ENCODE data around the gene ATP1B3. TPM values are rescaled to one million over a fixed set of nuclear protein-coding genes. Genes with fewer than 3 reads are reported as not detected.

The ATP1B3 gene
- polyA plus RNA-seq, 4 donors = 174 to 406 (median 258) TPM

DNA sequence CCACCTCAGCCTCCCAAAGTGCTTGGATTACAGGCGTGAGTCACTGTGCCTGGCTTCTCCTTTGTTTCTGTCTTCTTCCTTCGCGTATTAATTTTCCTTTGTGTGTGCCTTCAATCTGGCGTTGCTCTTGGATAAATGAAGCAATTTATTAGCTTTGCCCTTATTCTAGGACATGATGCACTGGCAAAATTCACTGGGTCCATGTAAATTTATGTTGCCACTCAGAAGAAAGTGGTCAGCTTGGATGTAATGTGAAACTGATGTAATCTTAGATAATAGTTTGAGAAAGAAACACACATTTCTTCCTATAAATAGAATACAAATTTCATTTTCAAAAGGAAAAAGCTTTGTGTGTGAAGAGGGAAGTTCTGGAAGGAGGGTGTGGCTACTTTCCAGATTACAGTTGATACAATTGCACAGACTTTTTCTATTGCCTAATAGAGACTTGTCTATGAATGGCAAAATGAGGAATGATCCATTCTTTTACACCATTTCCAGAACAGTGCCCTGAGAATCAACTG, 23.3 kb upstream of the ATP1B3 start:
- Histone ChIP-seq H3K27ac (ENCODE audit: low read depth in 1 of 3, low read length in 2 of 3) (no peak overlapping the region), H3K27me3 (ENCODE audit: control insufficient read depth in 3 of 3, insufficient read depth in 3 of 3, low read length in 3 of 3) (no peaks in the 10 kb centered on the region), H3K4me3 (ENCODE audit: low read depth in 1 of 3, low read length in 3 of 3) (no peak overlapping the region), H3K9me3 (ENCODE audit: control insufficient read depth in 2 of 2, insufficient read depth in 1 of 2, low read depth in 1 of 2, low read length in 1 of 2) (no peaks in the 10 kb centered on the region), H3K4me1 (ENCODE audit: control insufficient read depth in 3 of 3, insufficient read depth in 2 of 3, low read depth in 1 of 3, low read length in 2 of 3) (no peaks in the 10 kb centered on the region), H3K36me3 (ENCODE audit: control insufficient read depth in 3 of 3, insufficient read depth in 2 of 3, low read depth in 1 of 3, low read length in 3 of 3) (no peaks in the 10 kb centered on the region)
- FAIRE-seq = no peak
- WGBS, 3 donors = 72 to 78% (median 73%) methylated on average over 4 of the region's 4 CpGs
- DNase-seq = peak in 1 of 2 donors; percentile 32

DNA sequence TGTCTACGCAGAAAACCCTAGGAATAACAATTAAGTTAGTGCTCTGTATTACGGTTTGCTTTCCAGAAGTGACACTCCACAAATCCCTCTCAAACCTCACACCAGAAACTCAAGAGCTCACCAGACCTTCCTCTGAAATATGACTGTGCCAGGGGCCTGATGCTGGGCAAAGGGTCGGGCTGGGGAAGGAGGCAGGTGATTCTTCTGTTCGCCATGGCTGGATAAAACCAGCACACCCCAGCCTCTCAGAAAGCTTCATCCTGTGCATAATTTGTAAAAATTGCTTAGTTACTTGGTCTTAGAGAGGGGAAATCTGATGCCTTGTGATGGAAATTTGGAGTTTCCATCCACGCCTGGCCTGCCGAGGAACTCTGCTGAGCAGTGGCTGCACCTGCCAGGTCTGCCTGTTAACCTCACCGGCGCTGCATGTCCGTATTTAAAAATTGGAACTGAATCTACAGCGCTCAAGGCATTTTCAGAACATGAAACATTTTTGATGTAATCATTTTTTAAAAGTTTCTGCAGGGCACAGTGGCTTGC, 22.7 kb upstream of the ATP1B3 start:
- H3K4me1 ChIP-seq (ENCODE audit: control insufficient read depth in 3 of 3, insufficient read depth in 2 of 3, low read depth in 1 of 3, low read length in 2 of 3) = no peaks in the 10 kb centered on the region
- H3K36me3 ChIP-seq (ENCODE audit: control insufficient read depth in 3 of 3, insufficient read depth in 2 of 3, low read depth in 1 of 3, low read length in 3 of 3) = no peaks in the 10 kb centered on the region
- no peaks in the 10 kb centered on the region for H3K27me3 ChIP-seq (ENCODE audit: control insufficient read depth in 3 of 3, insufficient read depth in 3 of 3, low read length in 3 of 3)
- DNase-seq (no peak), FAIRE-seq (no peak)
- no peaks in the 10 kb centered on the region for H3K9me3 ChIP-seq (ENCODE audit: control insufficient read depth in 2 of 2, insufficient read depth in 1 of 2, low read depth in 1 of 2, low read length in 1 of 2)
- H3K4me3 ChIP-seq (ENCODE audit: low read depth in 1 of 3, low read length in 3 of 3) = no peak overlapping the region
- H3K27ac ChIP-seq (ENCODE audit: low read depth in 1 of 3, low read length in 2 of 3) = no peak overlapping the region
- WGBS, 3 donors = 78 to 91% (median 79%) methylated on average over 10 of the region's 10 CpGs

DNA sequence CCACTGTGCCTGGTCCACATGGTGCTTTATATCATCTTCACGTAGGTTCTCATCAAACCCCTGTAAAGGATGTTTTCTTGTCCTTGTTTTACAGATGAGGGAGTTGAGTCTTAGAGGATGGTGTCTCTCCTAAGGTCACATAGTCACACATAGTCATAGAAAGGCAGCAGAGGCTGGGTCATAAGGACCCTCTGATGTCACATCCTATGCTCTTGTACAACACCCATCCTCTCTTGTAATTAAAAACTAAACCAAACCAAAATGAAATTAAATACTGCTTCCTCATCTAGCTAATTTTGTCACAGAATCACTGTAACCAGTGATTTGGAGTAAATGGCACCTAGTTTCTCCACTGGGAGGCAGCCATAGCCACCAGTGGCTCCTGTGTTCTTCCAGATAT, 21.8 kb upstream of the ATP1B3 start:
- DNase-seq (no peak), FAIRE-seq (no peak)
- no peak overlapping the region for H3K27ac ChIP-seq (ENCODE audit: low read depth in 1 of 3, low read length in 2 of 3)
- H3K36me3 ChIP-seq (ENCODE audit: control insufficient read depth in 3 of 3, insufficient read depth in 2 of 3, low read depth in 1 of 3, low read length in 3 of 3) = no peaks in the 10 kb centered on the region
- no peak overlapping the region for H3K4me3 ChIP-seq (ENCODE audit: low read depth in 1 of 3, low read length in 3 of 3)
- WGBS, 3 donors = 85 to 94% (median 86%) methylated on average over 1 of the region's 1 CpG
- H3K27me3 ChIP-seq (ENCODE audit: control insufficient read depth in 3 of 3, insufficient read depth in 3 of 3, low read length in 3 of 3) = no peaks in the 10 kb centered on the region
- no peaks in the 10 kb centered on the region for H3K9me3 ChIP-seq (ENCODE audit: control insufficient read depth in 2 of 2, insufficient read depth in 1 of 2, low read depth in 1 of 2, low read length in 1 of 2)
- no peaks in the 10 kb centered on the region for H3K4me1 ChIP-seq (ENCODE audit: control insufficient read depth in 3 of 3, insufficient read depth in 2 of 3, low read depth in 1 of 3, low read length in 2 of 3)

DNA sequence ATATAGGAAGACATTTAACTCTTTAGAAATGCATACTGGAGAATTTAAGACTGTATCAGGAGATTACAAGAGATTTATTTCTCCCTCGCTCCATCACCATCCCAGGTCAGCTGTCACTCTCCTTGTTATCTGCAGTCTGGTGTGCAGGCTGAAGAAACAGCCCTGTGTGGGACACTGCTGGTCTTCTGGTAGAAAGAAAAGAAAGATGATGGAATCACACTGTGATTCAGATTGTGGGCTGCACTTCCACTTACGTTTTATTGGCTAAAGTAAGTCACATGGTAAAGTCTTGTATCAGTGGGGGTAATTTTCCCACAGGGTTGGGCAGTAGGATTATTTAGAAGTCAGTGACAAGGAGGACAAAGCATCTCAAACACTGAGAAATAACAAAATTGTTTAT, 18.1 kb upstream of the ATP1B3 start:
- 84 to 88% (median 85%) methylated on average over 2 of the region's 2 CpGs for WGBS, 3 donors
- H3K9me3 ChIP-seq (ENCODE audit: control insufficient read depth in 2 of 2, insufficient read depth in 1 of 2, low read depth in 1 of 2, low read length in 1 of 2) = no peaks in the 10 kb centered on the region
- FAIRE-seq = no peak

DNA sequence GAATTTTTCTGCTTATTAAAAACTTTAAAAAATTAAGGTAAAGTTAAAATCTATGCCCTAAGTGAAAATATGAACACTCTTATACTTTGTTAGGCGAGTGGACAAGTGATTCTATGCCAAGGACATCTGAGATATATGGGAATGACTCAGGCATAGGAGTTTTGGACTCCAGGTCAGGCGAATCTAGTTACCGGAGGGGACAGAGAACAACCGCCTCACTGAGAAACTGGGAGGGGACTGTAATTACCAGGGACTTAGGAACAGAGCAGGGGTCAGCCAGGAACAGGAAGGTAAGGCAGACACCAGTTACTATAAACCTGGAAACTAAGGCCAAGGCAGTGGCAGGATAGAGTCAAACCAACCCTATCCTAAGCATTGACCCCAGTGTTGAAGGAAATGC, 16.8 kb upstream of the ATP1B3 start:
- no peaks in the 10 kb centered on the region for H3K9me3 ChIP-seq (ENCODE audit: control insufficient read depth in 2 of 2, insufficient read depth in 1 of 2, low read depth in 1 of 2, low read length in 1 of 2)
- no peaks in the 10 kb centered on the region for H3K27me3 ChIP-seq (ENCODE audit: control insufficient read depth in 3 of 3, insufficient read depth in 3 of 3, low read length in 3 of 3)
- FAIRE-seq (no peak), DNase-seq (peak; percentile 82 to 95)
- H3K4me1 ChIP-seq (ENCODE audit: control insufficient read depth in 3 of 3, insufficient read depth in 2 of 3, low read depth in 1 of 3, low read length in 2 of 3) = peaks cover 0 to 6% (median 6%) of the 10 kb centered on the region in 3 donors
- peak overlapping the region in 2 of 3 donors; percentile 14 to 51 for H3K27ac ChIP-seq (ENCODE audit: low read depth in 1 of 3, low read length in 2 of 3)
- H3K36me3 ChIP-seq (ENCODE audit: control insufficient read depth in 3 of 3, insufficient read depth in 2 of 3, low read depth in 1 of 3, low read length in 3 of 3) = no peaks in the 10 kb centered on the region
- no peak overlapping the region for H3K4me3 ChIP-seq (ENCODE audit: low read depth in 1 of 3, low read length in 3 of 3)
- 19 to 58% (median 49%) methylated on average over 4 of the region's 4 CpGs for WGBS, 3 donors

More for the DNA sequence above, 18.1 kb upstream of the ATP1B3 start:
- DNase-seq = no peak
- H3K4me3 ChIP-seq (ENCODE audit: low read depth in 1 of 3, low read length in 3 of 3) = no peak overlapping the region
- H3K27me3 ChIP-seq (ENCODE audit: control insufficient read depth in 3 of 3, insufficient read depth in 3 of 3, low read length in 3 of 3) = no peaks in the 10 kb centered on the region
- H3K4me1 ChIP-seq (ENCODE audit: control insufficient read depth in 3 of 3, insufficient read depth in 2 of 3, low read depth in 1 of 3, low read length in 2 of 3) = peaks cover 0 to 6% (median 6%) of the 10 kb centered on the region in 3 donors
- H3K36me3 ChIP-seq (ENCODE audit: control insufficient read depth in 3 of 3, insufficient read depth in 2 of 3, low read depth in 1 of 3, low read length in 3 of 3) = no peaks in the 10 kb centered on the region
- H3K27ac ChIP-seq (ENCODE audit: low read depth in 1 of 3, low read length in 2 of 3) = no peak overlapping the region

DNA sequence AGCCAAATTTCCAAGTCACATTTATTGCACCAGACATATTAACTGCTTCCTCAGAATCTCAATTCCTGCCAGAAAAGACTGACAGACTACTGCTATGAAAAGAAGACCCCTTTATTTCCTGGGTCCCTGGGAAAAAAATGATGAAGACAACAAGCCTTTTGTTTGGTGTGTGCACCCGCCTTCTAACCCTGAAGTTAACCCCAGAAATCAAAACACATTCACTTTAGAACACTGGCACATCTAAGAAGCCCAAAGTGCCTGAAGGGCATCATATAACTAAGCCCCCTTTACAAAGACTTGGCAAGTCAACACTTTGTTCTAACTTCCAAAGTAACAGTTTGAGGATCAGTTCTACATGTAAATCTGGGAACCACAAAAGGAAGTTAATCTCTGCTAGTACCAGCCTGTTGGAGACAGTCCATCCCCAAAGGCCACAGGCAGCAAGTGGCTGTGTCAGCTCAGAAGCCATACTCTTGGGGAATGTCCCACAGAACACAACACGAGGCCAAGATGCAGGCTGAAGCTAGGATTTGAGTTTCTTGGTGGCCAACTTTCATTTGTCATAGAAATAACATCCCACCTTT, 16.3 kb upstream of the ATP1B3 start:
- Histone ChIP-seq H3K36me3 (ENCODE audit: control insufficient read depth in 3 of 3, insufficient read depth in 2 of 3, low read depth in 1 of 3, low read length in 3 of 3) (no peaks in the 10 kb centered on the region), H3K9me3 (ENCODE audit: control insufficient read depth in 2 of 2, insufficient read depth in 1 of 2, low read depth in 1 of 2, low read length in 1 of 2) (no peaks in the 10 kb centered on the region), H3K4me1 (ENCODE audit: control insufficient read depth in 3 of 3, insufficient read depth in 2 of 3, low read depth in 1 of 3, low read length in 2 of 3) (peaks cover 0 to 6% (median 6%) of the 10 kb centered on the region in 3 donors), H3K27me3 (ENCODE audit: control insufficient read depth in 3 of 3, insufficient read depth in 3 of 3, low read length in 3 of 3) (no peaks in the 10 kb centered on the region), H3K4me3 (ENCODE audit: low read depth in 1 of 3, low read length in 3 of 3) (no peak overlapping the region), H3K27ac (ENCODE audit: low read depth in 1 of 3, low read length in 2 of 3) (peak overlapping the region in 2 of 3 donors; percentile 14 to 51)
- DNase-seq = no peak
- WGBS, 3 donors = 78 to 82% (median 81%) methylated on average over 2 of the region's 2 CpGs
- FAIRE-seq = no peak

DNA sequence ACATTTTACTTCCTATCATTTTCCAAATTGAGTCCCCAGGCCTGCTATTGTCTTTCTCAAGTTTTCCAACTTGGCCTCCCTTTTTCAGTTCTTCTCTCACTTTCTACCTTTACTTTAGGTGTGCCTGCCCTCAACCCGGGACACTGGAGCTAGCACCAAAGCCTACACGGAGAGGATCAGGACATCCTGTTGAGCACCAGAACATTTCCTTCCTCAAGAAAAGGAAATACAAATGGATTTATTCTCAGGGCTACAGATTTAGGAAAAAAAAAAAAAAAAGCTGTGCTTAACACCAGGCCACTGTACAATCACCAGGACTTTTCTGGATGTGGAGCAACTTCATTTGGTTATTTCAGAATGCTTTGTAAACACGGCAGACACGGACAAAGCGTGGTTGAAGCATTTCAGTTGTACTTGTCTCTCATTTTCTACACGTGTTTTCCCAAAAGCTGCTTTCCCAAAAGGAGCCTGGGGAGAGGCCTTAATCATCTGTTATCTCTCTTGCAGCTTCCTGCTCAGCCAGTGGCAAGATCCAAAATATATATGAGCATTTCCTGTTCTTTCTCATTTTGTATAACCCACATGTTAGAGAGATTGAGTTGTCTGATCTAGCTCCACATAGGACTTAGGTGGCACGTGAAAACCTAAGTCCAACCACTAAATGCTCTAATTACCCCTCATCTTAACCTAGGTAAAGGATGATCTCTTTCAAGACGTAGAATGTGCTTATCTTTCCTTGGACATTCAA, 15.5 kb upstream of the ATP1B3 start:
- Histone ChIP-seq H3K9me3 (ENCODE audit: control insufficient read depth in 2 of 2, insufficient read depth in 1 of 2, low read depth in 1 of 2, low read length in 1 of 2) (no peaks in the 10 kb centered on the region), H3K36me3 (ENCODE audit: control insufficient read depth in 3 of 3, insufficient read depth in 2 of 3, low read depth in 1 of 3, low read length in 3 of 3) (no peaks in the 10 kb centered on the region), H3K4me1 (ENCODE audit: control insufficient read depth in 3 of 3, insufficient read depth in 2 of 3, low read depth in 1 of 3, low read length in 2 of 3) (peaks cover 0 to 6% (median 6%) of the 10 kb centered on the region in 3 donors), H3K27me3 (ENCODE audit: control insufficient read depth in 3 of 3, insufficient read depth in 3 of 3, low read length in 3 of 3) (no peaks in the 10 kb centered on the region), H3K27ac (ENCODE audit: low read depth in 1 of 3, low read length in 2 of 3) (peak overlapping the region in 1 of 3 donors; percentile 48), H3K4me3 (ENCODE audit: low read depth in 1 of 3, low read length in 3 of 3) (no peak overlapping the region)
- FAIRE-seq (no peak), DNase-seq (no peak)
- 69 to 82% (median 77%) methylated on average over 8 of the region's 8 CpGs for WGBS, 3 donors

DNA sequence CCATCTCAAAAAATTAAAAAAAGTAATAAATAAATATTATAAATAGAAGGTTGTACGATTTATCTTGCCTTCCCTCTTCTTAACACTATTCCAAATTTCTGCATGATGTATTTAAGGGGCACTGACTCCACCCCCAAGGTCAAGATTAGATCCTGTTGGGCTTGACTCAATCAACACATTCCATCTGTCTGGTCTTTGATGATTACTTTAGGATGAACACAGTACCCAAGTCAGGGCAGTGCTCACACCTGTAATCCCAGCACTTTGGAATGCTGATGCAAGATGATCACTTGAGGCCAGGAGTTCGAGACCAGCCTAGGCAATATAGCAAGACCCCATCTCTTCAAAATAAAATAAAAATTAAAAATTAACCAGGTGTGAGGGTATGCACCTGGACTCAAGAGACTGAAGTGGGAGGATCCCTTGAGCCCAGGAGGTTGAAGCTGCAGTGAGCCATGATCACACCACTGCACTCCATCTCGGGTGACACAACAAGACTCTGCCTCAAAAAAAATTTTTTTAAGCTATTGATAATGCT, 14.1 kb upstream of the ATP1B3 start:
- DNase-seq (no peak), FAIRE-seq (no peak)
- Histone ChIP-seq H3K27me3 (ENCODE audit: control insufficient read depth in 3 of 3, insufficient read depth in 3 of 3, low read length in 3 of 3) (no peaks in the 10 kb centered on the region), H3K4me3 (ENCODE audit: low read depth in 1 of 3, low read length in 3 of 3) (no peak overlapping the region), H3K9me3 (ENCODE audit: control insufficient read depth in 2 of 2, insufficient read depth in 1 of 2, low read depth in 1 of 2, low read length in 1 of 2) (no peaks in the 10 kb centered on the region), H3K4me1 (ENCODE audit: control insufficient read depth in 3 of 3, insufficient read depth in 2 of 3, low read depth in 1 of 3, low read length in 2 of 3) (peaks cover 0 to 6% (median 6%) of the 10 kb centered on the region in 3 donors), H3K27ac (ENCODE audit: low read depth in 1 of 3, low read length in 2 of 3) (no peak overlapping the region), H3K36me3 (ENCODE audit: control insufficient read depth in 3 of 3, insufficient read depth in 2 of 3, low read depth in 1 of 3, low read length in 3 of 3) (no peaks in the 10 kb centered on the region)
- 72 to 88% (median 82%) methylated on average over 3 of the region's 3 CpGs for WGBS, 3 donors
